NCI-H1105 (cell line): Measurements from ENCODE around the gene SLC7A4.
"Not testable (repeated sequence)": the region's sequence is repeated elsewhere in the genome, so short reads cannot be mapped to it uniquely, and the experiment has no call there.

Source experiments
- DNase-seq: peaks from one replicate; lab custom pipeline; 2025; lab: John Stamatoyannopoulos, UW

The SLC7A4 gene, protein sequence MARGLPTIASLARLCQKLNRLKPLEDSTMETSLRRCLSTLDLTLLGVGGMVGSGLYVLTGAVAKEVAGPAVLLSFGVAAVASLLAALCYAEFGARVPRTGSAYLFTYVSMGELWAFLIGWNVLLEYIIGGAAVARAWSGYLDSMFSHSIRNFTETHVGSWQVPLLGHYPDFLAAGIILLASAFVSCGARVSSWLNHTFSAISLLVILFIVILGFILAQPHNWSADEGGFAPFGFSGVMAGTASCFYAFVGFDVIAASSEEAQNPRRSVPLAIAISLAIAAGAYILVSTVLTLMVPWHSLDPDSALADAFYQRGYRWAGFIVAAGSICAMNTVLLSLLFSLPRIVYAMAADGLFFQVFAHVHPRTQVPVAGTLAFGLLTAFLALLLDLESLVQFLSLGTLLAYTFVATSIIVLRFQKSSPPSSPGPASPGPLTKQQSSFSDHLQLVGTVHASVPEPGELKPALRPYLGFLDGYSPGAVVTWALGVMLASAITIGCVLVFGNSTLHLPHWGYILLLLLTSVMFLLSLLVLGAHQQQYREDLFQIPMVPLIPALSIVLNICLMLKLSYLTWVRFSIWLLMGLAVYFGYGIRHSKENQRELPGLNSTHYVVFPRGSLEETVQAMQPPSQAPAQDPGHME

DNA sequence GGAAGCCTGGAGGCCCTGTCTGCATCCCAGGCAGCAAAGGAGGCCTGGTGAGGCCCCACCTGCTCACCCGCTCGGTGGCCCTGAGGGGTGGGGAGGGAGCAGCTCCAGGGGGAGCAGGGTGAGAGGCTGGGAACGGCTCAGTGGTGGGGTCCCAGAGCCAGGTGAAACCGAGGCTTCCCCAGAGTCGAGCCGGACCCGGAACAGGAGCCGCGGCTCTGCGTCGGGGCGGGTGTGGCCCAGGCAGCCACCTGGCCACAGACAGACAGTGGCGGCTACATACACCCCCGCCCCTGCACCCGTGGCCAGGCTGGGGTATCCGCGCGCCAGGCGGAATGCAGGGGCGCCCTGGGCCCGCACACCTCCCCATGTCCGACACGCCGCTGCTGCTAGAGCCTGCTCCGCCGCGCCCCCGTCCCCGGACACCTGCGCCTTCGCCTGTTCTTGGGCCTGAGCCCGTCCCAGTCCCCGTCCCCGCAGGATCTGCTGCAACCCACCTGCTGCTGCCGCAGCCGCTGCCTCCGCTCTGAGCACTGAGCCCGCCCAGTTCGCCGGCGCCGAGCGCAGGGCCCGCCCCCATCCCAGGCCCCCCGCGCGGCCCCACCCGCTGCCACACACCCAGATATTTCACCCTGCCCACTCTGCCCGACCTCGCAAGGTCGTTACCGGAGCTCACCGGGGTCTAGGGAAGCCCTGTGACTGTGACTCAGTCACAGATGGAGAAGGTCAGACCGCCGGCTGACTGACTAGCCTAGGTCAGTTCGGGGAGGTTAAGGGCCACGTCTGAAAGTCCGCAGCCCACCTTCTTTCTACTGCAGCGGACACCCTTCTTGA, at the start of gene SLC7A4:
Gene SLC7A4, minus strand, starts transcription at position 525 of the 831 bp plus-strand sequence. CDS start 749 bp downstream, outside the sequence.
- no peak for DNase-seq

DNA sequence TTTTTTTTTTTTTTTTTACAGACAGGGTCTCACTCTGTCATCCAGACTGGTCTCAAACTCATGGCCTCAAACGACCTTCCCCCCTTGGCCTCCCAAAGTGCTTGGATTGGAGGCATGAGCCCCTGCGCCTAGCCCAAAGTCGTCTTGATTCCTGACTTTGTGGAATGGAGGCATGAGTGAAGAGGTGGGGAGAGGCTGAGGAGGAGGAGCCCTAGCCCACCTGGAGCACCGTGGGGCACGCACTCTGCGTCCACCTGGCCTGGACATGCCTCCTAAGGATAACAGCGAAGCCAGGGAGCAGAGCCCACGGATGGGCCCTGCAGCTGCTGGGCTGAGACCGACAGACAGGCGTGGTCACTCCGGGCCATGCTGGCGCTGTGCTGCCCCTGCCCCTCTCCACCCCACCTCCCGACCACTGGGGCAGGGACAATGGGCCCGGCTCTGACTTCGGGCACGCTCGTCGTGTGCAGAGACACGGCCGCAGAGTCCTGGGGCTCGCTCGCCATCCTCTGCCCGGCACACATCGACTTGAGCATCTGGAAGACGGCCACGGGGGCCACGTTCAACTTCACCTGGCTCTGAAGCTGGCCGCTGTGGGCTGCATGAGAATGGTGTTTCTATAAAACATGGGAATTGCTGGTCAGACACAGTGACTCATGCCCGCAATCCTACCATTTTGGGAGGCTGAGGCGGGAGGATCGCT, 48.2 kb upstream of the SLC7A4 start:
- no peak for DNase-seq

DNA sequence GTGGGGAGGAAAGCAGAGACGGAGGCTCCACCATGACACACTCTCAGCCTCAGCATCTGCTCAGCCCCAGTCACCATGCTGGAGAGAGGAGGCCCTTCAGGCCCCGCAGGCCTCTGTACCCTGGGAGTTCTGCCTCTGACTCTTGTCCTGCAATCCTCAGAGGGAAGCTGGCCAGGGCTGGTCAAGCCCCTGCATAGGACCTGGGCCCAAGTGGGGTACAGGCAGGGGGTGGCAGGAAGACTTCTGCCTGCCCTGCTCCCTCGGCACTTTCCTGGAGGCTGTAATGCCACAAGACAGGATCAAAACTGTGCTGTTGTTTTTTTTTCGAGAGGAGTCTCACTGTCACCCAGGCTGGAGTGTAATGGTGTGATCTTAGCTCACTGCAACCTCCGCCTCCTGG, 47.1 kb upstream of the SLC7A4 start:
- no peak for DNase-seq

DNA sequence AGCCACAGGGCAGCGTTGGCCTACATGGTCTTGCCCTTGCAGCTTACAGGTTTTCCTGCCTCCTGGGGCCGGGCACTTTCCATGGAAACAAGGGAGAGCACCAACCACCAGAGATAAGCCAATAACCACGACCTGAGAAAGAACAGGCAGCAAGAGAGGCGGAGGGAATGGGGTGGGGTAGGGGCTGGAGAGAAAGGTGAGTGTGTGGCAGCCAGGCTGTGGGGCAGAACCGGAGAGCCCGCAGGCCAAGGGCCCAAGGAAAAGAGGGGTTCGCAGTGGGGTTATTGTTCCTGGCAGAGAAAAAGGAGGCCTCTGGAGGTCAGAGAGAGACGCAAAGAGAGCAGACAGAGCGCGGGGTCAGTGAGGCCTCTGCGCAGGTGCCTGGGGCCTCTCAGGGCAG, 46.6 kb upstream of the SLC7A4 start:
- DNase-seq, result no peak

DNA sequence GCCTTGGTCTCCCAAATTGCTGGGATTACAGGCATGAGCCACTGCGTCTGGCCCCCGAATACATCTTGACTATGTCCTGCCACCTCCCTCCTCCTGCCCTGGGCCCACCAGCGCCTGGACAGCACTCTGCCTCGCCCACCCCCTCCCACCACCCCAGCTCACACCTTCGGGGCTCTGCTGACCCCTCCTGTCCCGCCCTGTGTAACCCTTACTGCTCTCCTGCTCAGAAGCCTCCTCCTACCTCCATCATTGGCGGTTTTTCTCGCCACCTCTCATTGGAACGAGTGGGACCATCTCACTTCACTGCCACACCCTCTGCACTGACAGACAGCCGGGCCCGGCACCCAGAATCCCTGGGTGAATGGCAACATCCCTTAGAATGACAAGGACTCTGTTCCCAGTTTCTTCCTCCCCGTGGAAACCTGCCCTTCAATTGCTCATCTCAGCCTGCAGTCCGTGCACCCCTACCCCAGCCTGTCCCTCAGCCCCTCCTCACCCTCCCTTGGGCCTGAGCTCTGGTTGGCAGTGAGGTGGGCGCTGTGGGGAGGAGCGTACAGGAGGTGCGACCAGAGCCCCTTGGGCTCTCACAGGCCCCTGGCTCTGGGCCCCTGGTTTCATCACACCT, 45.6 kb upstream of the SLC7A4 start:
- DNase-seq, result no peak

DNA sequence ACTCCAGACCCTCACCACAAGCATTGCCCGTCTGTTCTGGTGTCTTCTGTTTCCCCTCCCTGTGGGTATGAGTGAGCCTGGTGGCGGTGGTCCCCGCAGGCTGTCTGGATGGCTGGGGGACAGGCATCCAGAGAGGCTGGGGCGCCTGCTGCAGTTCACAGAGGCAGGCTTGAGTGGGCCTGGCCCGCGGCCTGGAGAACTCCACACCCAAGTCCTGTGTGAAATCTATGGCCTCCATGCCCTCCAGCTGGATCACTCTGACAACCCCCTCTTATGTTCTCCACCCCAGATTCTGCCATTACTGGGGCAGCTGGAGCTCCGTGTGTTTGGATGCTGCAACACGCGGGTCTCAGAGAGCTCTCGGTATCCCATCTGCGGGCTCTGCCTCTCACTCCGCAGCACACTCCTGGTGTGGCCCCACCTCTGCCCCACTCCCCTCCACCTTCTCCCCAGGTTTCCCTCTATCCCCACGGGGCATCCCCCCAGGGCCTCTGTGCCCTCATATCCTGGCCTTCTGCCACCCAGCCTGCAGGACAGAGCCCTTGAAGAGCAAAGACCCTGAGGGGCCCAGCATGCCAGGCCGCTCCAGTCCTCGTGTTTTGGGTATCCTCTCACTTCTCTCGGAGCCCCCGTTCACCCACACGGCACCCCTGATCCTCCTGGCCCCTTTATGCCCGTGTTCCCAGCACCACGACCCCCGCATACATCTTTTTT, 44.7 kb upstream of the SLC7A4 start:
- DNase-seq, result no peak

DNA sequence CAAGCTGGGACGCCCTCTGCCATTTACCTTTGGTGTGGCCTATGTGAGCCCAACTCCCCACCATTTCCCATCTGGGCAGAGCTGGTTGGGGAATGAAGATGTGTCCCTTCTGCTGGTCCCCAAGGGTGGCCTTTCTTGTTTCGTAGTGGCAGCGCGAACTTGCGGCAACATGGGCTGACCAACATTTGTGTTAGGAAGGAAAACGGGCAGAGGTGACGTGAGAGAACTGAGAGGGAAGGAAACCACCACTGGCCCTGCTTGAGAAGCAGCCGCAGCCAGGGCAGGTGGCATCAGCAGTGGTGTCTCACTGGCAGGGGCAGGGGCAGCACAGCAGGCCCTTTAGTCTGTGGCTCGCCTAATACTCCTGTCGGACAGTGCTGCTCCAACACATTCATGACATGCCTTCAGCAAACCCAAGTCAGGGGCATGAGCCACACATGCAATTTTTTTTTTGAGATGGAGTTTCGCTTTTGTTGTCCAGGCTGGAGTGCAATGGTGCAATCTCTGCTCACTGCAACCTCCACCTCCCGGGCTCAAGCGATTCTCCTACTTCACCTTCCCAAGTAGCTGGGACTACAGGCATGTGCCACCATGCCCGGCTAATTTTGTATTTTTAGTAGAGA, 43.3 kb upstream of the SLC7A4 start:
- no peak for DNase-seq

DNA sequence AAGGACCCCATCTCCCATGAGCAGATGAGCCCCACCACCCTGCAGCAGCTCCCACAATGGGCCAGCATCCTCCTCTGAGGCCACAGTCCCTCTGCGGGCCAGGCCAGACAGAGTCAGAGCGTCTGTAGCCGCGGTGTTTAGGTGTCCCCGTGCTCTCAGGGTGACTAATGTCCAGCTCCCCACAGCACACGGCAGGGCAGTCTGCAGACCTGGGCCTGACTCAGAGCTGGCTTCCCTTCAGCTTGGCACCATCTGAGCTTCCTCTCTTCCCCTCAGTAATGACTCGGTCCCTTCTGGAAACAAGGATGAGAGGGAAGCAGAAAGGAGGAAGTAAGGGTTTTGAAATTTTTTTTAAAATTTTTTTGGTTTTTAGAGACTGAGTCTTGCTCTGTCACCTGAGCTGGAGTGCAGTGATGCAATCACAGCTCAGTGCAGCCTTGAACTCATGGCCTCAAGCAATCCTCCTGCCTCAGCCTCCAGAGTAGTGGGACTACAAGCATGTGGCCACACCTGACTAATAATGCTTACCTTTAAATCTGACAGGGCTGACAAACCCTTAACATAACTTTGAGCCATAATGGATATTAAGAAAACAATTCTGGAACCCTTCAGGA, 41.8 kb upstream of the SLC7A4 start:
- DNase-seq, result no peak

DNA sequence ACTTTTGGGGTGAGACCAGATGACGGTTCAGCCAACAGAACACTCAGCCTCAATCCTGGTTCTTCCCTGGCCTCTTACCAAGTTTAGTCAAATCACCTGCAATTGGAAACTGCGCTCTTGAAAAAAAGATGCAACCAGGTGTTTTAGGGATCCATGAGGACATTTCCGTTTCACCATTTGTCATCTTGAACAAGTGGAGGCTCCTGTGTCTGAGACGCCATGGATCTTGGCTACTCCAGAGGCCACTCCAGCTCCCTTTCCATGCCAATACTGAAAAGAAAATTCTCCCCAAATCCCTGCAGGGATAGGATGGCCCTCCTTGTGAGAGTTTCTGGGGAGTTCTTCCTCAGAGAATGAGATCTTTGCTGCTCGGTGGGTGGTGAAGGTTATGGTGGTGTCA, 41.1 kb upstream of the SLC7A4 start:
- DNase-seq, result no peak

DNA sequence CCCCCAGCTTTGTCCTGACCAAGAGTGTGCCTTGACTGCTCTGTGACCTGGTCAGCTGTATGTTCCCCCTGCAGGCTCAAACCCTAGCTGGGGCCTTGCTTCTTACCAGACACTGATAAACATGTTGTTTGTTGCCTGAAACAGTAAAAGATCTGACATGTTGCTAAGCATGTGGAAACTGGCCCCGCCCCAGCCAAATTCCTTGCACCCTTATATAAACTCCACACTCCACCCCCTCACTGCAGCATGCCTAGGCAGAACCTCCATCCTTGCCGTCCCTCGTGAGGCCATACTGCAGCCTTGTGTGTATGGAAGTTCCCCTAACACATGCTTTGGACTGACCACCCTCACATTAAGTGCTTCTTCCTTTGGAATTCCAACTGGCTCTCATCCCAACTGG, 40.7 kb upstream of the SLC7A4 start:
- DNase-seq, result no peak

DNA sequence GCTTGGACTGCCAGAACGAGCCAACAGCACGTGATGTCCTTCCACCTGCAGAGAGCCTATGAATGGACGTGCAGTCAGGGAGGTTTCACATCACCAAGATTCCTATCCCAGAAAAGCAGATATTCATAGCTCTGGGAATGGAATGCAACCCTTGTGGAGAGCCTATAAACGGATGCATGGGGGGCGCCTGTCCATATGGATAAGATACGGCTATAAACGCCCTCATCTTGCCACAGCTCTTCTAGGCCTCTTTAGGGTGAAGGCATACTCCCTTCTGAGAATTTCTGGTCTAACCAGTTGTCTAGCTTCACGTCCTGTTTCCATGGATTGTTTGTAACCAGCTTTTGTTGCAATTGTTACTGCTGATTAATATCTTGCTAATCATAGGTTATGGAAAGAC, 39.4 kb upstream of the SLC7A4 start:
- DNase-seq, result not testable (repeated sequence)

DNA sequence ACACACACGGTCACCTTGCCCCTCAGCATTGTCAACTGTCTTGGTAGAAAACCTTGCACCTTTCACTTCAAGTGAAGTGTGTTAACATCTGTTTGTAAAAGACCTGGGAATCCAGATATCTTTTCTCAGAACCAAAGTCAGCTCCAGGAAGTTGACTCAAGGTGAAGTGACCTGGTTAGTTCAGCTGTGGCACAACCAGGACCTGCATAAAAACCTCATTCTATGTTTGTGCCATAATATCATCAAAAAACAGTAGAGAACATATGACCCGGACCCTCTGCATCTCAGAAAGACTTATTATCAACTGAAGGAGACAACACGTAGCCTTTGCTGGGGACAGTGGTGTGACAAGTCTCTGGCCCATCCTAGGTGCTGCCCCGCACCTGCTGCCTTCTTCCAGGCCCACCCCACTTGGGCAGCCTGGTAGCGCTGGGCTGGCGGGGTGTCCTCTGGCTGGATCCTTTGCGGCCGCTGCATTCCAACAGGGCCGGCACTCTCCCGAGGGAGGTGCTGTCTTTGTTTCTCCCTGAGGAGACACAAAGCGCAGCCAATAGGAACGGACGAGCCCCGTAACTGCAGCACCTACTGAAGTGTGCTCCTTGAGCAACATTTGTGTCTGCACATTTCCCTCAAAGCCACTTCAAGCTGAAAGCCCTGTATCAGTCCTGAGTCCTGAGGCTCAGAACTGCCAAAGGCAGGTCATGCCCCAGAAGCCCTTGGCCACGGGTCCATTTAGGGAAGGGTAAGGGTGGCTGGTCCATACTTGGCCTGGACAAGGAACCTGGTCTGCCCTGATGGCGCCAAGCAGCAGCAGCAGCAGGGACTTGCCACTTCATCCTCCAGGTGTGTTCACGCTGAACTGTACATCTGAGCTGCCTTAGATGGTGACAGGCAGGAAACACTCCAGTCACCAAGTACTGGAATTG, 38.6 kb upstream of the SLC7A4 start:
- no peak for DNase-seq

DNA sequence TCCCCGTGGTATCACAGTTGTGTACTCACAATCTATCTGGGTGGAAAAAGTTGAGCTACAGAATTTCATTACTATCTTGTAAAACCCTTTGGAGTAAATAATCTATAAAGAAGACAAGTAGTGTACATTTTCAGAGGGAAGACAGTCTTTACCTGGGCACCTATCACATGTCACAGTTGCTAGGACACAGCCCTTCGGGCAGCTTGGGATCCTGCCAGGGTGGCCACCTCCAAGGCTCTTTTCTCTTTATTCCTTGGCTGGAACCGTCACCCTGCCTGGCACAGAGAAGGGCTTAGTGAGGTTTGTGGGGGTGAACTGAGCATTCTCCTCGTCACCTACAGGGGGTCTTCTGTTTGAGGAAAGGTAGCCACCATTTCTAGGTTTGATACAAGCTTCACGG, 37.0 kb upstream of the SLC7A4 start:
- DNase-seq, result no peak

DNA sequence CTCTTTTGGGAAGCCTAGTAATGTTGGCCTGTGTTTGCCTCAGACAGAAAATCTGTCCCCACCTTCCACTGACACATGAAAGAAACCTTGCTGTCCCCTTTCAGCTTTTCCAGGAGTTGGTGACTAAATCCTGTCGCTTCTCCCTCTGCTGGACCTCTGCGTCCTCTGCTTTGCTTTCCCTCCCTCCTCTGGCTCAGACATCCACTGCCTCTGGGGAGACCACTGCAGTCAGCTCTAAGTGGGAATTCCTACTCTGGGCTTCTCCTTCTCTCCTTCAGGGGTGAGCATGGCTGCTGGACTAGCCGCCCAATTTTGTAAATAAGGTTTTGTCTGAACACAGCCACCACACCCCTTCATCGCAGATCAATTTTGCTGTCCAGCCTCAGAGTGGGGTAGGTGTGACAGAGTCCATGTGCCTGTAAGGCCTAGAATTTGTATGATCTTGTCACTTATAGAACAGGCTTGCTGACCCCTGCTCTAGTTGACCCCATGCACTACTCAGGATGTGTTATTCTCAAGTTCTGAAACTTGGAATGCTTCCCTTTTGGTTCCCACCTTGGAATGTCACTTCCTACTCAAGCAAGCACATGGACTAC, 36.4 kb upstream of the SLC7A4 start:
- no peak for DNase-seq

DNA sequence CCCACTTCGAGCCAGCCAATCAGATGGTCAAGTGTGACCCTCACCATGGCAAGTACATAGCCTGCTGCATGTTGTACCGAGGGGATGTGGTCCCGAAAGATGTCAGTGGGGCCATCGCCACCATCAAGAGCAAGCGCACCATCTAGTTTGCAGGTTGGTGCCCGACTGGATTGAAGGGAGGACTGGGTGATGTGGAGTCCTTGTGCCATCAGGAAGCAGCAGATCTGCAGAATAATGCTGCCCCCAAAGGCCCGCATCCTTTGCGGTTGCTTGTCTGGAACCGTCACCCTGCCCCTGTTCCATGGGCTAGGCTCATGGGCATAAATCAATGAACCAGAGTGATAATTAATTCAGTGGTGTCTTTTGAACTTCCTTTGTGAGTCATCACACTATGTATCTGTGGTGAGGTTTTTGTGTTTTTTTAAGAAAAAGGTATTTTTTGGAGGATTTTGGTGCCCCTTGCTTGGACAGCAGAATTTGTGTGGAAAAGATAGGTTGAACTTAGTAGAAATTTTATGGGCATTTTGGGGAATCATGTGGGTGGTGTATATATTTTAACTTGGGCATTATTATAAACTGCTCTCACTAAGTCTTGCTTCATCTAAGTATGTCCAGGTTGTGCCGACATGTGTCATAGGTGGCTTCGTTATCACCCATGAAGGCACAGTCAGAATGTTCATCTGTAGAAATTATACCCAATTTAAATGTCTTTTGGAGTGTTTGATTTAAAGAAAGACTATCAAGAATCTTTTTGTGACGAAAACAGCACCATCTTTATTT, 35.7 kb upstream of the SLC7A4 start:
- no peak for DNase-seq

DNA sequence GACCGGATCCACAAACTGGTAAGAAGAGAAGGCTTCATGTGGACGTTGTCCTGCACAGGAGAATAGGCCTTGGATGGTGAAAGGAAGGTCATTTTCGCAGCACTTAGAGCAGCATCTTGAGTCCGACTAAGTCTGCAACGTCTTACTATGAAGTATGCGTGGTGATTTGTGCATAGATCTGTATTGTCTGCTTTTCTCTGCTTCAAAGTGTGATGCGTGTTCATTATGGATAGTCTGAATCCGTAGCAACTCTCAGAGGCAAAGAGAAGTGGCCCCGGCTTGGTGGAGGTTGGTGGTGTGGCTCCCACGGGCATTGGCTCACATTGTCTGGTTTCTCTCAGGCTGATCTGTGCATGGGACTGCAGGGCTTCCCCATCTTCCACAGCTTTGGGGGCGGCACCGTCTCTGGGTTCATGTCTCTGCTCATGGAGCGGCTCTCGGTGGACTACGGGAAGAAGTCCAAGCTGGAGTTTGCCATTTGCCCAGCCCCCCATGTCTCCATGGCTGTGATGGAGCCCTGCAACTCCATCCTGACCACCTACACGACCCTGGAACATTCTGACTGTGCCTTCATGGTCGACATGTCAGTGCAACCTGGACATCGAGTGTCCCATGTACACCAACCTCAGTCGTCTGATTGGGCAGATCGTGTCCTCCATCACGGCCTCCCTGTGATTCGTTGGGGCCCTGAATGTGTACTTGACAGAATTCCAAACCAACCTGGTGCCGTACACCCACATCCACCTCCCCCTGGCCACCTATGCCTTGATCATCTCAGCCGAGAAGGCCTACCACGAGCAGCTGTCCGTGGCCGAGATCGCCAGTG, 34.9 kb upstream of the SLC7A4 start:
- no peak for DNase-seq
